ENCODE results near the gene RILPL1.
"Not testable (repeated sequence)": the region's sequence is repeated elsewhere in the genome, so short reads cannot be mapped to it uniquely, and the experiment has no call there.

The RILPL1 gene

GRCh38 chr12:123533672-123534643, at the start of gene RILPL1:
Gene RILPL1, minus strand, starts transcription at chr12:123533719. Its CDS starts 237 bp downstream, at chr12:123533482.
- DNase-seq, result no peak

- no peak for DNase-seq
These were observed 47.3 kb upstream of the RILPL1 start for GRCh38 chr12:123580772-123581171.

- DNase-seq, result not testable (repeated sequence)
These were observed 45.3 kb upstream of the RILPL1 start for GRCh38 chr12:123578829-123579228.

GRCh38 chr12:123578243-123578642, 44.7 kb upstream of the RILPL1 start:
- no peak for DNase-seq

- DNase-seq, result no peak
These were observed 43.1 kb upstream of the RILPL1 start for GRCh38 chr12:123576611-123577010.

GRCh38 chr12:123573870-123574269, 40.4 kb upstream of the RILPL1 start:
- DNase-seq, result no peak

GRCh38 chr12:123572391-123572790, 38.9 kb upstream of the RILPL1 start:
- no peak for DNase-seq

- no peak for DNase-seq
These were observed 37.9 kb upstream of the RILPL1 start for GRCh38 chr12:123571343-123571813.

GRCh38 chr12:123559468-123559867, 25.9 kb upstream of the RILPL1 start:
- DNase-seq, result no peak

GRCh38 chr12:123558487-123558886, 25.0 kb upstream of the RILPL1 start:
- DNase-seq, result not testable (repeated sequence)

GRCh38 chr12:123554843-123555242, 21.3 kb upstream of the RILPL1 start:
- not testable (repeated sequence) for DNase-seq

GRCh38 chr12:123554136-123554535, 20.6 kb upstream of the RILPL1 start:
- not testable (repeated sequence) for DNase-seq

- DNase-seq, result no peak
These were observed 17.2 kb upstream of the RILPL1 start for GRCh38 chr12:123550700-123551099.

- no peak for DNase-seq
These were observed 14.6 kb upstream of the RILPL1 start for GRCh38 chr12:123548107-123548506.

- no peak for DNase-seq
These were observed 12.8 kb upstream of the RILPL1 start for GRCh38 chr12:123546281-123546680.

GRCh38 chr12:123543541-123543940, 10.0 kb upstream of the RILPL1 start:
- no peak for DNase-seq

GRCh38 chr12:123540899-123541662, 7.6 kb upstream of the RILPL1 start:
- no peak for DNase-seq

- DNase-seq, result not testable (repeated sequence)
These were observed 2.4 kb upstream of the RILPL1 start for GRCh38 chr12:123535952-123536351.

GRCh38 chr12:123532808-123533649, 490 bp downstream of the RILPL1 start:
- DNase-seq, result peak; percentile 9

- DNase-seq, result no peak
These were observed 1.5 kb downstream of the RILPL1 start for GRCh38 chr12:123532019-123532418.

- no peak for DNase-seq
These were observed 2.4 kb downstream of the RILPL1 start for GRCh38 chr12:123531091-123531490.

- DNase-seq, result no peak
These were observed 2.9 kb downstream of the RILPL1 start for GRCh38 chr12:123530668-123531067.

GRCh38 chr12:123529686-123530085, 3.8 kb downstream of the RILPL1 start:
- DNase-seq, result no peak

Measured in kidney glomerular epithelial cell (primary cell).